H9 (cell line): ENCODE results near the gene CTNNBL1. TPM values are rescaled to one million over a fixed set of nuclear protein-coding genes. Genes with fewer than 3 reads are reported as not detected.

Source experiments
- DNase-seq: peaks from one replicate; pipeline ENCODE4 v3.0.0-alpha.2; 2017
- H2AFZ ChIP-seq: one replicate; pipeline ENCODE4 v1.6.1; 2013; ENCODE audit warnings: mild to moderate bottlenecking, low read length, control low read depth, moderate library complexity
- H2AK5ac ChIP-seq: 2 replicates; pipeline ENCODE4 v1.6.1; 2013; ENCODE audit warnings: low read length, control low read depth, mixed read lengths; ENCODE audit not compliant: insufficient read length
- H2BK120ac ChIP-seq: one replicate; pipeline ENCODE4 v1.6.1; 2013; ENCODE audit warnings: low read depth, mild to moderate bottlenecking, low read length, control low read depth, inconsistent platforms; ENCODE audit not compliant: poor library complexity, severe bottlenecking
- H2BK12ac ChIP-seq: 2 replicates; pipeline ENCODE4 v1.6.1; 2013; ENCODE audit warnings: low read length, control low read depth, mixed read lengths, low read depth; ENCODE audit not compliant: insufficient read length
- H2BK15ac ChIP-seq: 2 replicates; pipeline ENCODE4 v1.6.1; 2013; ENCODE audit warnings: low read depth, low read length, control low read depth
- H2BK20ac ChIP-seq: one replicate; pipeline ENCODE4 v1.6.1; 2013; ENCODE audit warnings: low read depth, mild to moderate bottlenecking, low read length, control low read depth, inconsistent platforms; ENCODE audit not compliant: poor library complexity, severe bottlenecking
- H2BK5ac ChIP-seq: 2 replicates; pipeline ENCODE4 v1.6.1; 2013; ENCODE audit warnings: low read length, control low read depth, mixed read lengths; ENCODE audit not compliant: insufficient read length
- H3K14ac ChIP-seq: 2 replicates; pipeline ENCODE4 v1.6.1; 2013; ENCODE audit warnings: low read length, control low read depth; ENCODE audit not compliant: insufficient read depth
- H3K18ac ChIP-seq: 2 replicates; pipeline ENCODE4 v1.6.1; 2013; ENCODE audit warnings: low read depth, mild to moderate bottlenecking, mixed read lengths, low read length, control low read depth; ENCODE audit not compliant: insufficient read length
- H3K23ac ChIP-seq: 2 replicates; pipeline ENCODE4 v1.6.1; 2013; ENCODE audit warnings: low read length, control low read depth, mixed read lengths, low read depth; ENCODE audit not compliant: insufficient read length
- H3K23me2 ChIP-seq: 2 replicates; pipeline ENCODE4 v1.6.1; 2013; ENCODE audit warnings: low read depth, mild to moderate bottlenecking, mixed read lengths, low read length, control low read depth; ENCODE audit not compliant: insufficient read length, poor library complexity, severe bottlenecking
- H3K27ac ChIP-seq: 2 replicates; pipeline ENCODE4 v1.5.1; 2013; ENCODE audit warnings: low read length, control low read depth, mixed read lengths, low read depth; ENCODE audit not compliant: insufficient read length
- H3K27me3 ChIP-seq: 2 replicates; pipeline ENCODE4 v1.6.1; 2013; ENCODE audit warnings: low read length, control low read depth, inconsistent platforms; ENCODE audit not compliant: insufficient read depth
- H3K4ac ChIP-seq: 2 replicates; pipeline ENCODE4 v1.6.1; 2013; ENCODE audit warnings: low read depth, mild to moderate bottlenecking, control low read depth, inconsistent platforms, low read length, moderate library complexity
- H3K4me1 ChIP-seq: 2 replicates; pipeline ENCODE4 v1.6.1; 2013; ENCODE audit warnings: low read length, control low read depth, inconsistent platforms; ENCODE audit not compliant: insufficient read depth
- H3K4me2 ChIP-seq: 2 replicates; pipeline ENCODE4 v1.6.1; 2013; ENCODE audit warnings: low read length, control low read depth, mixed read lengths; ENCODE audit not compliant: insufficient read length, insufficient read depth
- H3K56ac ChIP-seq: 2 replicates; pipeline ENCODE4 v1.6.1; 2013; ENCODE audit warnings: low read depth, mild to moderate bottlenecking, mixed read lengths, low read length, control low read depth; ENCODE audit not compliant: insufficient read length
- H3K79me1 ChIP-seq: 2 replicates; pipeline ENCODE4 v1.6.1; 2013; ENCODE audit warnings: low read depth, mild to moderate bottlenecking, moderate library complexity, low read length, control low read depth, inconsistent platforms; ENCODE audit not compliant: insufficient read depth, poor library complexity, severe bottlenecking
- H3K79me2 ChIP-seq: 2 replicates; pipeline ENCODE4 v1.6.1; 2013; ENCODE audit warnings: low read length, control low read depth, inconsistent platforms; ENCODE audit not compliant: insufficient read depth
- H3K9ac ChIP-seq: 2 replicates; pipeline ENCODE4 v1.6.1; 2013; ENCODE audit warnings: low read length, control low read depth, mixed read lengths; ENCODE audit not compliant: insufficient read length; ENCODE audit errors: extremely low read depth
- H3K9me3 ChIP-seq: one replicate; pipeline ENCODE4 v1.6.1; 2013; ENCODE audit warnings: low read depth, low read length, inconsistent platforms; ENCODE audit not compliant: control insufficient read depth
- H3T11ph ChIP-seq: one replicate; pipeline ENCODE4 v1.6.1; 2013; ENCODE audit warnings: mild to moderate bottlenecking, low read length, control low read depth, inconsistent platforms
- H4K20me1 ChIP-seq: one replicate; pipeline ENCODE4 v1.6.1; 2013; ENCODE audit not compliant: control insufficient read depth, insufficient read length, insufficient read depth
- H4K5ac ChIP-seq: 2 replicates; pipeline ENCODE4 v1.6.1; 2013; ENCODE audit warnings: low read depth, mild to moderate bottlenecking, mixed read lengths, low read length, control low read depth; ENCODE audit not compliant: insufficient read length
- H4K8ac ChIP-seq: replicated peaks from 2 replicates; pipeline ENCODE4 v1.6.1; 2013; ENCODE audit warnings: low read length, control low read depth, mixed read lengths, low read depth; ENCODE audit not compliant: insufficient read length
- H4K91ac ChIP-seq: 2 replicates; pipeline ENCODE4 v1.6.1; 2013; ENCODE audit warnings: low read depth, mild to moderate bottlenecking, moderate library complexity, mixed read lengths, low read length, control low read depth; ENCODE audit not compliant: insufficient read length
- H3K27ac Mint-ChIP-seq, 3 experiments: 2 replicates in 2 of 3; 3 replicates in 1 of 3; pipeline ENCODE4 v1.8.0; 2020 to 2021; ENCODE audit warnings: mixed read lengths in 3 of 3, mild to moderate bottlenecking in 1 of 3, moderate library complexity in 1 of 3
- H3K27me3 Mint-ChIP-seq: 2 replicates; pipeline ENCODE4 v1.8.0; 2021; ENCODE audit warnings: low read depth, mild to moderate bottlenecking, moderate library complexity, mixed read lengths
- H3K36me3 Mint-ChIP-seq, 3 experiments: 2 replicates in 2 of 3; 3 replicates in 1 of 3; pipeline ENCODE4 v1.8.0; 2020 to 2021; ENCODE audit warnings: low read depth in 3 of 3, mixed read lengths in 3 of 3; ENCODE audit not compliant: insufficient read depth in 1 of 3
- H3K4me1 Mint-ChIP-seq, 2 experiments: 2 replicates each; pipeline ENCODE4 v1.8.0; 2020; ENCODE audit warnings: mixed read lengths in 2 of 2
- H3K4me3 Mint-ChIP-seq, 2 experiments: 2 replicates in 1 of 2; 3 replicates in 1 of 2; pipeline ENCODE4 v1.8.0; 2020 to 2021; ENCODE audit warnings: mild to moderate bottlenecking in 2 of 2, mixed read lengths in 2 of 2, moderate library complexity in 1 of 2
- H3K9me3 Mint-ChIP-seq, 2 experiments: 2 replicates in 1 of 2; 3 replicates in 1 of 2; pipeline ENCODE4 v1.8.0; 2020; ENCODE audit warnings: mild to moderate bottlenecking in 2 of 2, mixed read lengths in 2 of 2, moderate library complexity in 1 of 2
- CTCF ChIP-seq: fragments of 200-600 bp; sonication (generic); conservative IDR thresholded peaks from 3 replicates; pipeline ENCODE4 v1.8.0; 2021; ENCODE audit warnings: antibody characterized with exemption, mild to moderate bottlenecking
- WGBS: extraction: QIAGEN DNeasy Blood & Tissue Kit; methylation state at CpG from one replicate; pipeline ENCODE4 v1.1.7; 2013; ENCODE audit warnings: missing lambda C conversion rate, low lambda C conversion rate, mixed read lengths; ENCODE audit not compliant: insufficient read length; ENCODE audit errors: extremely low coverage; 5-methylcytosine and 5-hydroxymethylcytosine counted together
- total RNA-seq: library from RNA; stranded (reverse); gene quantifications from 2 replicates; pipeline ENCODE4 v1.2.1, GENCODE V29; 2021

Gene CTNNBL1
- total RNA-seq, 1 experiment from 2014 or later, result 67.2 TPM

- H2AFZ ChIP-seq, result no peak overlapping the region
- H3T11ph ChIP-seq, result no peak overlapping the region
- H2BK120ac ChIP-seq, result no peak overlapping the region
- no peaks in the 10 kb centered on the region; the same call in 1 of the 2 replicates for H3K27me3 ChIP-seq
- no peak overlapping the region for H3K18ac ChIP-seq
- no peak for TF ChIP-seq CTCF
- H3K27ac Mint-ChIP-seq, result peak overlapping the region in 1 of 3 experiments; percentile 45; a peak in 2 of 7 replicates
- peaks cover 52 to 67% of the 10 kb centered on the region in 2 experiments for H3K4me1 Mint-ChIP-seq
- no peak overlapping the region for H3K4me2 ChIP-seq
- peaks cover 4% of the 10 kb centered on the region; the same call in 1 of the 2 replicates for H3K4me1 ChIP-seq
- H3K9ac ChIP-seq, result no peak overlapping the region
- H3K9me3 Mint-ChIP-seq, result no peaks in the 10 kb centered on the region
- no peak overlapping the region for H3K56ac ChIP-seq
- H3K27me3 Mint-ChIP-seq, result peaks cover 55% of the 10 kb centered on the region
- no peak overlapping the region for H3K14ac ChIP-seq
- H3K9me3 ChIP-seq, result no peaks in the 10 kb centered on the region
- DNase-seq, result peak; percentile 46
- H3K23ac ChIP-seq, result no peak overlapping the region
- no peak overlapping the region for H3K4ac ChIP-seq
- H3K79me1 ChIP-seq, result no peaks in the 10 kb centered on the region
- no peak overlapping the region for H2BK15ac ChIP-seq
- no peak overlapping the region for H4K91ac ChIP-seq
- H2BK20ac ChIP-seq, result no peak overlapping the region
- H2AK5ac ChIP-seq, result no peak overlapping the region
- H4K8ac ChIP-seq, result no peak overlapping the region
- H3K23me2 ChIP-seq, result peaks cover 11% of the 10 kb centered on the region
- no peak overlapping the region for H3K27ac ChIP-seq
- no CpG with 5 or more reads among the region's 19 CpGs for WGBS
- H4K20me1 ChIP-seq, result no peaks in the 10 kb centered on the region
- no peak overlapping the region for H2BK5ac ChIP-seq
- no peaks in the 10 kb centered on the region for H3K79me2 ChIP-seq
- no peak overlapping the region for H4K5ac ChIP-seq
- no peak overlapping the region for H2BK12ac ChIP-seq
- H3K4me3 Mint-ChIP-seq, result peak overlapping the region in 1 of 2 experiments; percentile 79; a peak in 4 of 5 replicates
- no peaks in the 10 kb centered on the region for H3K36me3 Mint-ChIP-seq
These were observed 219.9 kb downstream of the CTNNBL1 start for GRCh38 chr20:37913567-37914366.
